LoVo (cell line): ENCODE results near the gene CLASP1.
"Not testable (repeated sequence)": the region's sequence is repeated elsewhere in the genome, so short reads cannot be mapped to it uniquely, and the experiment has no call there.

Source experiments
- DNase-seq: peaks from one replicate; pipeline ENCODE4 v3.0.0-alpha.2; 2016; ENCODE audit warnings: low spot score

The CLASP1 gene

GRCh38 chr2:121418494-121419058, 230.7 kb downstream of the CLASP1 start:
- no peak for DNase-seq

GRCh38 chr2:121417826-121418225, 231.4 kb downstream of the CLASP1 start:
- DNase-seq = no peak

DNA sequence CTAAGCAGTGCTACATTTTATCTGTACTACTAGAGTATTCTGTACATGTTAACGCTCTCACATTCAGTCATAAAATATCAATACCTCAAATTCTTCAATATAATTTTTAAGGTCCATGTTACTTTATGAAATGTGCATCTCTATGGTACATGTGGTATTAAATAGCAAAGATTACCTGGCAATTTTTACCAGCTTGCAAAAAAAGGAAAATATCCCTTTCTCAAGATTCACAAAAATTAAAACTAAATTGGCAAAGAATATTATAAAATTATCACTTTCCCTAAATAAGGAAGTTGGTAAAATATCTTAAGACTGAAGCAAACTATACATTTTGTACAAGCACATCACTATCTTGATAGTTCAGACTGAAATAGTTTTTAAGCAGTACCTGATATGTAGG, 233.5 kb downstream of the CLASP1 start:
- DNase-seq = no peak

DNA sequence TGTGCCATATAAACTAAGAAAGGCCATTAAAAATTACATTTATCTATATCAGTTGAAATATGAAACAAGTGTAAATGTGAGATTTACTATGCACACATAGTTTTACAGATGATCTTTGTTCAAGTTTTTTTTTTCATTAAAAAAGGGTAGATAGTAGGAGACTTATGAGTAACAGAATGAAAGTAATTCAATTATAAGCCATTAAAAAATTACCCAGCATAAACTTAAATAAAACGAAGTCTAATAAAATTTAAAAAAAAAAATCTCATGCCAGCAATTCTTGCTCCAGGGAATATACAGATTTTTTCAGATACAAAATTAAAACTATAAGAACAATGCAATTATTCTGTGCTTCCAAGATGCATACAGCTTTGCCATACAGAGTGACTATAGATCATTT, 236.9 kb downstream of the CLASP1 start:
- no peak for DNase-seq

DNA sequence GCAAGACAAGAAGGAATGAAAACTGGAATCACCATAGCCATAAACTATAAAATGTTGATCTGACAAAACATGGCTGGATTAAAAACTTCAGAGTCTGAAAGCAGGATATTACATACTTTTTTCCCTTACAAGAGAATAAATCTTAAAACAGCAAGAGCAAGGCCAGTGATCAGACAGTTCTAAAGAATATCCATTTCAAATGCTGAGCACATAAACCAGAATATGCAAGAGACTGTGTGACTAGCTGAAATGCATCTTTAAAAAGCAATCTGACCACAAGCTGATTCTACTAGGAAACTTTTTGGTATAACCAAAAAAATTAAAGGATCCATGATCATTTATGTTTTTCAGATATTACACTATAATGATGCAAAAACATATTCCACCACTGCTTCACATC, 239.3 kb downstream of the CLASP1 start:
- DNase-seq = no peak

- DNase-seq = no peak
Measured at GRCh38 chr2:121409388-121409787, 239.9 kb downstream of the CLASP1 start.

- DNase-seq = no peak
Measured at GRCh38 chr2:121408641-121409040, 240.6 kb downstream of the CLASP1 start.

DNA sequence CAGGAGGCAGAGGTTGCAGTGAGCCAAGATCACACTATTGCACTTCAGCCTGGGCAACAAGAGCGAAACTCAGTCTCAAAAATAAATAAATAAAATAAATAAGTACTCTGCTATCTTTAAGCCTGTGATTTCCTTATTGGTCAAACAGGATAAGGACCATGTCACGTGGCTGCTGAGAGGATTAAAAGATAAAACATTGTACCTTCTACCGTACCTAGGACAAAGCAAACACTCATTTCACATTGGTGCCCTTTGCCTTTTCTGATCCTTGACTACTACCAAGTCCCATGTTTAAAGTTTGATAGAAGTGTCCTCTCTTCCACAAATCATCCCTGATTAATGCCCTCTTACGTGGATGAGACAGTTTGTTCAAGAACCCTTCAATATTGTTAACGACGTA, 244.0 kb downstream of the CLASP1 start:
- no peak for DNase-seq

DNA sequence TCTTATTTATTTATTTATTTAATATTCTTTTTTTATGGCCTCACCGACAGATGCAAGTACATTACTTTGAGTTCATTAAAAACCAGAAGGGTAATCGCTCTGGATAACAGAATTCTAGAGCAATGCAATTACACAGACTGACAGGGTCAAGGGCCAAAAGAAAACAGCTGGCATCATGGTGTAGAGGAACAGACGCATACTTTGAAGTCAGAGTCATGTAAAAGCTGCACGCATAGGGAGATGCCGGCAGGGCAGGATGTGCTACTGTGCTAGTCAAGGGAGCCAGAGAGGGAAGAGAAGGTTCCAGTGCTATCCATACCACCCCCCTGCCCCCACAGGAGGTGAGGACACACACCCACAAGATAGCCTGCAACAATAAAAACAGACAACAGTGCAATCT, 249.1 kb downstream of the CLASP1 start:
- no peak for DNase-seq

- no peak for DNase-seq
Measured at GRCh38 chr2:121398853-121399252, 250.4 kb downstream of the CLASP1 start.

DNA sequence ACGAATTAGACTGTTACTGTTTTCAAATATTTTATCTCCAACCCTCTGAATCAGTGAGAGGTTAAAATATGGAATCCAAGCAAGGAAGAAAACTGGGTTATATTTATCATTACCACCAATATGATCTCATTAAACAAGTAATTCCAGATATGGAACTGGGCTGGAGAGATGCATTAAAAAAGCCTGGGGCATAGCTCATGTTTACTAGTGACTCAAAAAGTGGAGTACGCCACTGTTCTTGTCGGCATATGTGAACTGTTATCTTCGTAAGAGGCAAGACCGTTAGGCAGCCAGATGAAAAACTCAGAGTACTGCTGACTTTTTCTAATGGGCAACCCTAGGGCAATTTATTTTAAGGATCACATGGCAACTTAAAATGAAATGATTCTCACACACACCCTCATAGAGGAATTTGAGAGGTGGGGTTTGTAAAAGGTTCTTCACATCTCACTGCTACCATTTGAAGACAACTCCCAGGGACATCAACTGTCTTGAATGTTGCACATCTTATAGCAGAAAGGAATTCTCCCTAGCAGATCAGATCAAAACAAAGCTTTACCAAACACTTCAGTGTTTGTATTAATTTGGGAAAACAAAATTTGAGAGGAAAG, 259.1 kb downstream of the CLASP1 start:
- DNase-seq = no peak

GRCh38 chr2:121388371-121388770, 260.9 kb downstream of the CLASP1 start:
- DNase-seq = no peak

DNA sequence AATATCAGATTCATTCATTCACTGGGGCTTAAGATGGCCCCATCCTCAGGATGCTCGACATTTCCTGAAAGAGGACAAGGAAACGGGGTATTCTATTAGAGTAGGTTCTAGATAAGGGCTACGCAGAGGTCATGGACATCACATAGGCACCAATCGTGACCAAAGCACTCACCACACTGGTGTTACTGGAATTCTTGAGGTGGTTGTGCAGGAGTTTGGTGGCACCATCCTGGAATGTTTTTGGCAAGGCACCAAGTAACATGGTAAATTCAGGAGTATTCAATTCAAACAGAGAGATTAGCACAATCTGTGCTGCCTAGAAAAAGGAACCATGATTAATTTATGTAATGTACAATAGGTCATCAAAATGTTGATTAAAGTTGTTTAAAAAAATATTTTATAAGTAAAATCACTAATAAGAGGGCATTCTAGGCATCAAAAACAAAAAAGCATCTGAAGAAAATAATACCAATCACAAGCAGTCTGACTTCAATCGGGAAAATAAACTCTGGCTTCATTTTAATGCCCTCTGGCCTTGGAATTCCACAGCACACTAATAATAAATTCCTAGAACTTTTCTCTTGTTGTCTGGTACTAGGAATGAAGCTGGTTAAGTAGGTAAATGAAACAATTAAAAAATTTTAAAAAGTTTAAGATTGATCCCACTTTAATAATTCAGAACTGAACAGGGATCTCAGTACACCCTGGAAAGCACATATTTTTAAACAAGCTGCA, 261.5 kb downstream of the CLASP1 start:
- no peak for DNase-seq

DNA sequence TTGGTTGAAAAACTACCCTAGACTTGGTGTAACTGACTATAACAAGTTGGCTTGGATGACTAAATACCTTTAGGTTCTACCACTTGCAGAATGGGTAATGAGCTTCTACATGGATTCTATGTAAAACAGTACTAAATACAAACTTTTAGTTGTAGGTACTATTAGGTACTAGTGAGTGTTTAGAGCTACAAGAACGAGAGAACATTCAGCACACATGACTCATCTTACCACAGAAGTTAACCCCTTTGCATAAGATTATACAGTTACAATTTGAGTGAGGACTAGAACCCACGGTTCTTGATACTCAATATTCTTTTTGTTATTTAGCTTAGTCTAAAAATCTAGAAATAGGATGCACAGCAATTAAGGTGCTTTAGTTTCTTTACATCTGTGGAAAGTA, 262.6 kb downstream of the CLASP1 start:
- no peak for DNase-seq

DNA sequence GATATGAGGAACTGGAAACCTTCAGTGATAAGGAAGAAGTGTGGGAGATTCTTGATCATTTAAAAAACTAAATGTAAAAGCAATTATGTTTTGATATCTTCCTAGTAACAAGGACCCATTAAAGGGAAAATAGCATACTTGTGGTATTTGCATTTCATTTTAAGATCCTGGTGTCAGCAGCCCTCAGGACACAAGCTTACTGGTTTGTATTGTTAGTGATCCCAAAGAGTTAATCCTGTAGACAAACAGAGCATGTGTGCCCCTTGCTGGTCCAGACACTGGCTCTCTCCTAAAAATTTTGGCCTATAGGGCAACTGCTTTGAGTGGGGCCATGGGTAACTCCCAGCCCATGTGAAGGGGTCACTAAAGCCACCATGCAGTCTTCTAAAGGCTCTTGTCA, 263.2 kb downstream of the CLASP1 start:
- no peak for DNase-seq

DNA sequence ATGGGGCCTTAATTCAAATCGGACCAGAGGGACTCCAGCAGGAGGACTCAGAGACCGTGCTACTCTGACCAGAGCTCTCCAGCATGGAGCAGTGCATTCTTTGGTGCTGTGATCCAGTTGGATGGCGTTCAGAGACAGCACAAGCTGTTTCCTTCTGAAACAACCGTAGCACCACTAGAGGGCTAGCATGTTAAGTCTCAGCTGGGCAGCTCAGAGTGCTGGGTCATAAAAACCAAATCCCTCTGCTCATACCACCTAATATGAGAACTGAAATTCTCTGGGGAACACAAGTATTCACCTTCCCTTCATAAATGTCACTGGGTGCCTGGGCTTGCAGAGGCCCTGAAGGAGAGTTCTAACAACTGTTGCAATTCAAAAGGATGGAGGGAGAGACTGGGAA, 266.5 kb downstream of the CLASP1 start:
- DNase-seq = no peak

DNA sequence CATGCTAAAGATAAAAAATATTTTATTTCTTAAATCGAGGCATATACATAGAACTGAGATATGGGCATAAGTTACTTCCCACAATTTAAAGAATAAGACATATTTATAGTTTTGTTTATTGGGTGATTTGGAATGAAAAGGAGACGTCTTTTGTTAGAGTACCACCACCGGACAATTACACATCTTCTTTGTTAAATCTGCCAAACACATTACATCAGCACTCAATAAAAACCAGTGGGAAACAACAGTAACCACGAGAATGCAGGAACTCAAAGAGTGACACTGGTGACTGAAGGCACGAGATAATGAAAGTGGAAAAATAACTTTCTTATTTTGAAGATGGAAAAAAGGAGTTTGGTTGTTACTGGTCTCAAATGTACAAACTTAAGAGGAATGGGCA, 271.6 kb downstream of the CLASP1 start:
- no peak for DNase-seq

DNA sequence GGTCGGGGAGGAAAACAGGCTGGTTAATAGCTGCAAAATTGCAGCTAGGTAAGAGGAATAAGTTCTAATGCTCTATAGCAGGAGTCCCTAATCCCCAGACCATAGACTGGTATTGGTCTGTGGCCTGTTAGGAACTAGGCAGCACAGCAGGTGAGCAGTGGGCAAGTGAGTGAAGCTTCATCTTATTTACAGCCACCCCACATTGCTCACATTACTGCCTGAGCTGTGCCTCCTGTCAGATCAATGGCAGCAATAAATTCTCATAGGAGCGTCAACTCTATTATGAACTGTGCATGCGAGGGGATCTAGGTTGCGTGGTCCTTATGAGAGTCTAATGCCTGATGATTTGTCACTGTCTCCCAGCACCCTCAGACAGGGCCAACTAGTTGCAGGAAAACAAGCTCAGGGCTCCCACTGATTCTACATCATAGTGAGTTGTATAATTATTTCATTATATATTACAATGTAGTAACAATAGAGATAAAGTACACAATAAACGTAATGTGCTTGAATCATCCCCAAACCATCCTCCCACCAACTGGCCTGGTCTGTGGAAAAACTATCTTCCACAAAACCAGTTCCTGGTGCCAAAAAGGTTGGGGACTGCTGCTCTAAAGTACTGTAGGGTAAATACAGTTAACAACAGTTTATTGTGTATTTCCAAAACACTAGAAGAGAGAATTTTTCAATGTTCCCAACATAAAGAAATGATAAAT, 272.6 kb downstream of the CLASP1 start:
- DNase-seq = no peak

- no peak for DNase-seq
Measured at GRCh38 chr2:121375621-121376159, 273.6 kb downstream of the CLASP1 start.

GRCh38 chr2:121374412-121375075, 274.7 kb downstream of the CLASP1 start:
- DNase-seq = not testable (repeated sequence)

DNA sequence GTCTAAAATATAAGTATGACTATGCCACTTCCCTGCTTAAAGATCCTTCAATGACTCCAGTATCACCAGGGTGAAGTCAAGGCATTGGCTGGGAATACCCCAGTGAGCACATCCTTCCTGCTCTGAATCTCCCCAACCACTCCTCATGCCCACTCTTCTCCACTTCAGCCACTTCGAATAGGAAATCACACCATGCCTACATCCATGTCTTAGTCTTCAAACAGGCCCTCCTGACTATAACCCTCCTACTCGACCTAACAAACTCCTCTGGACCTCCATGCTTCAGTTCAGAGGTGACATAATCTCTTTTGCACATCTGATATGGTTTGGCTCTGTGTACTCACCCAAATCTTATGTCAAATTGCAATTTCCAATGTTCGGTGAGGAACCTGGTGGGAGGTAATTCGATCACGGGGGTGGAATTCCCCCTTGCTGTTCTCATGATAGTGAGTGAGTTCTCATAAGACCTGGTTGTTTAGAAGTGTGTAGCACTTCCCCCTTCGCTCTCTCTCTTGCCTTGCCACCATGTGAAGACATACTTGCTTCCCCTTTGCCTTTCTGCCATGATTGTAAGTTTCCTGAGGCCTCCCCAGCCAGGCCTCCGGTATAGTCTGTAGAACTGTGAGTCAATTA, 276.4 kb downstream of the CLASP1 start:
- no peak for DNase-seq

GRCh38 chr2:121372082-121372481, 277.2 kb downstream of the CLASP1 start:
- DNase-seq = no peak
